Memory B cell (primary cell): ENCODE measurements around the gene GRAMD2A.
A peak's percentile ranks its signal among the peaks of the same experiment; 100 is the strongest.

ENCODE experiments used
- ATAC-seq: fragments of 150-1000 bp; cut with Tn5 transposase; 2 replicates; pipeline ENCODE4 v1.10.0; 2021; ENCODE audit warnings: low read depth, mild to moderate bottlenecking, moderate library complexity
- DNase-seq, 2 donors: peaks; one replicate each; pipeline ENCODE4 v3.0.0; 2022; ENCODE audit warnings: low spot score in 2 of 2
- H3K27ac Mint-ChIP-seq: one replicate; pipeline ENCODE4 v1.8.0; 2022; ENCODE audit warnings: mild to moderate bottlenecking, moderate library complexity, mixed read lengths
- H3K27me3 Mint-ChIP-seq: one replicate; pipeline ENCODE4 v1.8.0; 2022; ENCODE audit warnings: mixed read lengths
- H3K36me3 Mint-ChIP-seq: one replicate; pipeline ENCODE4 v1.8.0; 2022; ENCODE audit warnings: mild to moderate bottlenecking, mixed read lengths
- H3K4me1 Mint-ChIP-seq: one replicate; pipeline ENCODE4 v1.8.0; 2022; ENCODE audit warnings: mixed read lengths
- H3K4me3 Mint-ChIP-seq: one replicate; pipeline ENCODE4 v1.8.0; 2022; ENCODE audit warnings: mild to moderate bottlenecking, moderate library complexity, mixed read lengths
- H3K9me3 Mint-ChIP-seq: one replicate; pipeline ENCODE4 v1.8.0; 2022; ENCODE audit warnings: mixed read lengths

GRAMD2A gene

GRCh38 chr15:72229947-72230196 lies 32.3 kb upstream of the GRAMD2A start:
- Mint-ChIP-seq H3K4me3 (peak overlapping the region; percentile 85), H3K36me3 (peaks cover 8% of the 10 kb centered on the region), H3K27ac (peak overlapping the region; percentile 96), H3K4me1 (peaks cover 43% of the 10 kb centered on the region), H3K9me3 (no peaks in the 10 kb centered on the region), H3K27me3 (no peaks in the 10 kb centered on the region)
- peak in 1 of 2 donors; percentile 18 for DNase-seq
- ATAC-seq: no peak

GRCh38 chr15:72229076-72229946 lies 31.7 kb upstream of the GRAMD2A start:
- ATAC-seq (no peak), DNase-seq (peak; percentile 26 to 31)
- H3K4me1 Mint-ChIP-seq: peaks cover 44% of the 10 kb centered on the region
- H3K4me3 Mint-ChIP-seq: peak overlapping the region; percentile 85
- H3K36me3 Mint-ChIP-seq: peaks cover 8% of the 10 kb centered on the region
- no peaks in the 10 kb centered on the region for H3K9me3 Mint-ChIP-seq
- H3K27me3 Mint-ChIP-seq: no peaks in the 10 kb centered on the region
- H3K27ac Mint-ChIP-seq: peak overlapping the region; percentile 96

- H3K36me3 Mint-ChIP-seq: peaks cover 15% of the 10 kb centered on the region
- ATAC-seq (no peak), DNase-seq (no peak)
- no peaks in the 10 kb centered on the region for H3K27me3 Mint-ChIP-seq
- H3K4me1 Mint-ChIP-seq: peaks cover 54% of the 10 kb centered on the region
- no peaks in the 10 kb centered on the region for H3K9me3 Mint-ChIP-seq
- H3K4me3 Mint-ChIP-seq: peak overlapping the region; percentile 85
- peak overlapping the region; percentile 96 for H3K27ac Mint-ChIP-seq
Observed at GRCh38 chr15:72227720-72228119, 30.1 kb upstream of the GRAMD2A start.

GRCh38 chr15:72227192-72227586 lies 29.6 kb upstream of the GRAMD2A start:
- H3K27ac Mint-ChIP-seq: peak overlapping the region; percentile 96
- H3K9me3 Mint-ChIP-seq: no peaks in the 10 kb centered on the region
- ATAC-seq: no peak
- H3K4me1 Mint-ChIP-seq: peaks cover 57% of the 10 kb centered on the region
- DNase-seq: no peak
- peak overlapping the region; percentile 71 for H3K4me3 Mint-ChIP-seq
- peaks cover 15% of the 10 kb centered on the region for H3K36me3 Mint-ChIP-seq
- no peaks in the 10 kb centered on the region for H3K27me3 Mint-ChIP-seq

- ATAC-seq: no peak
- DNase-seq: no peak
- peaks cover 22% of the 10 kb centered on the region for H3K36me3 Mint-ChIP-seq
- peak overlapping the region; percentile 85 for H3K27ac Mint-ChIP-seq
- H3K9me3 Mint-ChIP-seq: no peaks in the 10 kb centered on the region
- no peak overlapping the region for H3K4me3 Mint-ChIP-seq
- peaks cover 52% of the 10 kb centered on the region for H3K4me1 Mint-ChIP-seq
- H3K27me3 Mint-ChIP-seq: no peaks in the 10 kb centered on the region
Observed at GRCh38 chr15:72223278-72223677, 25.7 kb upstream of the GRAMD2A start.

- ATAC-seq (no peak), DNase-seq (no peak)
- peak overlapping the region; percentile 85 for H3K27ac Mint-ChIP-seq
- no peak overlapping the region for H3K4me3 Mint-ChIP-seq
- no peaks in the 10 kb centered on the region for H3K9me3 Mint-ChIP-seq
- H3K4me1 Mint-ChIP-seq: peaks cover 48% of the 10 kb centered on the region
- peaks cover 25% of the 10 kb centered on the region for H3K36me3 Mint-ChIP-seq
- no peaks in the 10 kb centered on the region for H3K27me3 Mint-ChIP-seq
Observed at GRCh38 chr15:72222393-72222792, 24.8 kb upstream of the GRAMD2A start.

GRCh38 chr15:72220687-72221086 lies 23.1 kb upstream of the GRAMD2A start:
- Mint-ChIP-seq H3K27me3 (no peaks in the 10 kb centered on the region), H3K27ac (peak overlapping the region; percentile 81), H3K4me3 (no peak overlapping the region), H3K4me1 (peaks cover 36% of the 10 kb centered on the region), H3K36me3 (peaks cover 23% of the 10 kb centered on the region), H3K9me3 (no peaks in the 10 kb centered on the region)
- no peak for DNase-seq
- ATAC-seq: no peak

GRCh38 chr15:72217216-72217615 lies 19.6 kb upstream of the GRAMD2A start:
- DNase-seq: no peak
- peak overlapping the region; percentile 81 for H3K27ac Mint-ChIP-seq
- ATAC-seq: no peak

GRCh38 chr15:72216079-72216478 lies 18.5 kb upstream of the GRAMD2A start:
- DNase-seq (no peak), ATAC-seq (no peak)
- H3K9me3 Mint-ChIP-seq: no peaks in the 10 kb centered on the region
- H3K36me3 Mint-ChIP-seq: peaks cover 17% of the 10 kb centered on the region
- H3K4me3 Mint-ChIP-seq: no peak overlapping the region
- H3K27ac Mint-ChIP-seq: no peak overlapping the region
- H3K4me1 Mint-ChIP-seq: peaks cover 14% of the 10 kb centered on the region
- no peaks in the 10 kb centered on the region for H3K27me3 Mint-ChIP-seq

More at GRCh38 chr15:72217216-72217615, 19.6 kb upstream of the GRAMD2A start:
- Mint-ChIP-seq H3K9me3 (no peaks in the 10 kb centered on the region), H3K4me3 (no peak overlapping the region), H3K36me3 (peaks cover 17% of the 10 kb centered on the region), H3K27me3 (no peaks in the 10 kb centered on the region), H3K4me1 (peaks cover 16% of the 10 kb centered on the region)

GRCh38 chr15:72207558-72208085 lies 10.0 kb upstream of the GRAMD2A start:
- no peak overlapping the region for H3K27ac Mint-ChIP-seq
- ATAC-seq (no peak), DNase-seq (no peak)
- no peaks in the 10 kb centered on the region for H3K27me3 Mint-ChIP-seq
- H3K4me1 Mint-ChIP-seq: peaks cover 3% of the 10 kb centered on the region
- H3K9me3 Mint-ChIP-seq: no peaks in the 10 kb centered on the region
- no peak overlapping the region for H3K4me3 Mint-ChIP-seq
- H3K36me3 Mint-ChIP-seq: peaks cover 38% of the 10 kb centered on the region

- Mint-ChIP-seq H3K27me3 (no peaks in the 10 kb centered on the region), H3K4me1 (peaks cover 3% of the 10 kb centered on the region), H3K36me3 (peaks cover 42% of the 10 kb centered on the region), H3K9me3 (no peaks in the 10 kb centered on the region), H3K4me3 (no peak overlapping the region), H3K27ac (no peak overlapping the region)
- DNase-seq (no peak), ATAC-seq (no peak)
Observed at GRCh38 chr15:72206677-72207000, 9.1 kb upstream of the GRAMD2A start.

GRCh38 chr15:72205896-72206676 lies 8.5 kb upstream of the GRAMD2A start:
- H3K4me3 Mint-ChIP-seq: no peak overlapping the region
- H3K36me3 Mint-ChIP-seq: peaks cover 42% of the 10 kb centered on the region
- H3K27me3 Mint-ChIP-seq: no peaks in the 10 kb centered on the region
- DNase-seq (no peak), ATAC-seq (no peak)
- H3K4me1 Mint-ChIP-seq: peaks cover 5% of the 10 kb centered on the region
- H3K9me3 Mint-ChIP-seq: no peaks in the 10 kb centered on the region
- peak overlapping the region; percentile 53 for H3K27ac Mint-ChIP-seq

- peak overlapping the region; percentile 53 for H3K27ac Mint-ChIP-seq
- no peak for DNase-seq
- H3K36me3 Mint-ChIP-seq: peaks cover 42% of the 10 kb centered on the region
- peaks cover 9% of the 10 kb centered on the region for H3K4me1 Mint-ChIP-seq
- H3K4me3 Mint-ChIP-seq: no peak overlapping the region
- H3K27me3 Mint-ChIP-seq: no peaks in the 10 kb centered on the region
- H3K9me3 Mint-ChIP-seq: no peaks in the 10 kb centered on the region
- no peak for ATAC-seq
Observed at GRCh38 chr15:72205273-72205672, 7.7 kb upstream of the GRAMD2A start.

GRCh38 chr15:72203507-72203837 lies 5.9 kb upstream of the GRAMD2A start:
- no peak overlapping the region for H3K4me3 Mint-ChIP-seq
- peaks cover 11% of the 10 kb centered on the region for H3K4me1 Mint-ChIP-seq
- no peaks in the 10 kb centered on the region for H3K9me3 Mint-ChIP-seq
- ATAC-seq (no peak), DNase-seq (no peak)
- H3K36me3 Mint-ChIP-seq: peaks cover 39% of the 10 kb centered on the region
- H3K27me3 Mint-ChIP-seq: no peaks in the 10 kb centered on the region
- H3K27ac Mint-ChIP-seq: peak overlapping the region; percentile 73
